Measurements from ENCODE around the gene LMTK2. TPM values are rescaled to one million over a fixed set of nuclear protein-coding genes. Genes with fewer than 3 reads are reported as not detected.

LMTK2 gene
- total RNA-seq, result 10 to 100 TPM; 15.2 to 29.3 TPM
- polyA plus RNA-seq (ENCODE audit: insufficient read length in 2 of 2), result 10 to 100 TPM; 21.9 to 22.6 TPM
- long read RNA-seq, donor 1, result 0 reads
- long read RNA-seq, donor 2, result 0 reads
- long read RNA-seq, donor 3, result 0 reads
- long read RNA-seq, donor 4, result 0 reads

DNA sequence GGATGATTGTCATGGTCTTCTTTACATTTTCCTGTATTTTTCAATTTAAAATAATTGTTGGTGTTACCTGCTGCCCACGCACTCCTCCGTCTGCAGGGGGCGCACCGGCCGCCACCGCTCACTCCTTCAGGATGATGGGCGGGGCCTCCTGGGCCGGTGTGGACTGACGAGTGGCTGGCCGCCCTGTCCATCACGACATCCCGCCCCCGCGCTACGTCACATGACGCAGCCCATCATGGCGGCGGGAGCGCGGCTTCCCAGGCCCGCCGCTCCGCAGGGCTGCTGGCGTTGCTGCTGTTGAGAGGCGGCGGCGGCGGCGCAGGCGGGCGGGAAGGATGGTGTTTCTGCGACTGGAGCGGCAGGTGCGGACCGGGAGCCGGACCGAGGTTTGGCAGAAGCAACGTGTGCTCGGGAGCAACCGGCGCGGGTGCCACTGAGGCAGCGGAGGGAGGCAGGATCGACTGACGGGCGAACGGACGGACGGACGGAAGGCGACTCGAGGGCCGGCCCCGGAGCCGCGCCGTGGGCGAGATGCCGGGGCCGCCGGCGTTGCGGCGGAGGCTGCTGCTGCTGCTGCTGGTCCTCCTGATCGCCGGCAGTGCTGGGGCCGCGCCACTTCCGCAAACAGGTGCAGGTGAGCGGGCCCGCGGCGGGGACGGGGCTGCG lies at the start of gene LMTK2:
LMTK2 (plus strand) TSS at position 216 of the 666 bp plus-strand sequence; CDS start at position 532, 316 bp downstream.
- Histone ChIP-seq H3K27ac (ENCODE audit: low read depth, low read length) (peak within 1 kb of the TSS; percentile 78), H3K27me3 (ENCODE audit: control insufficient read depth, insufficient read depth, low read length) (no peaks in the 10 kb centered on the region), H3K9me3 (ENCODE audit: control insufficient read depth, insufficient read depth, low read length) (no peaks in the 10 kb centered on the region), H3K4me3 (ENCODE audit: low read depth, low read length) (peak within 1 kb of the TSS; percentile 78), H3K36me3 (ENCODE audit: control insufficient read depth, insufficient read depth, low read length) (no peaks in the 10 kb centered on the region), H3K4me1 (ENCODE audit: control insufficient read depth, insufficient read depth, low read length) (peaks cover 3% of the 10 kb centered on the region)
- WGBS (ENCODE audit: insufficient coverage), result under 1% methylated on average over 75 of the region's 75 CpGs
- peak; percentile 75 to 98 (median 90) for DNase-seq (ENCODE audit: low read depth in 4 of 6, low spot score in 6 of 6)

- H3K4me3 ChIP-seq (ENCODE audit: low read depth, low read length), result no peak overlapping the region
- H3K4me1 ChIP-seq (ENCODE audit: control insufficient read depth, insufficient read depth, low read length), result no peaks in the 10 kb centered on the region
- H3K9me3 ChIP-seq (ENCODE audit: control insufficient read depth, insufficient read depth, low read length), result no peaks in the 10 kb centered on the region
- no peak for DNase-seq (ENCODE audit: low read depth in 4 of 6, low spot score in 6 of 6)
- no peaks in the 10 kb centered on the region for H3K27me3 ChIP-seq (ENCODE audit: control insufficient read depth, insufficient read depth, low read length)
- H3K27ac ChIP-seq (ENCODE audit: low read depth, low read length), result no peak overlapping the region
- 100% methylated on average over 2 of the region's 2 CpGs for WGBS (ENCODE audit: insufficient coverage)
- no peaks in the 10 kb centered on the region for H3K36me3 ChIP-seq (ENCODE audit: control insufficient read depth, insufficient read depth, low read length)
Observed at GRCh38 chr7:98057157-98057556, 49.5 kb upstream of the LMTK2 start.

GRCh38 chr7:98058186-98058585 lies 48.5 kb upstream of the LMTK2 start:
- DNase-seq (ENCODE audit: low read depth in 4 of 6, low spot score in 6 of 6), result no peak
- Histone ChIP-seq H3K36me3 (ENCODE audit: control insufficient read depth, insufficient read depth, low read length) (no peaks in the 10 kb centered on the region), H3K4me1 (ENCODE audit: control insufficient read depth, insufficient read depth, low read length) (no peaks in the 10 kb centered on the region), H3K4me3 (ENCODE audit: low read depth, low read length) (no peak overlapping the region), H3K27ac (ENCODE audit: low read depth, low read length) (no peak overlapping the region), H3K27me3 (ENCODE audit: control insufficient read depth, insufficient read depth, low read length) (no peaks in the 10 kb centered on the region), H3K9me3 (ENCODE audit: control insufficient read depth, insufficient read depth, low read length) (no peaks in the 10 kb centered on the region)
- WGBS (ENCODE audit: insufficient coverage), result 82% methylated on average over 10 of the region's 10 CpGs

DNA sequence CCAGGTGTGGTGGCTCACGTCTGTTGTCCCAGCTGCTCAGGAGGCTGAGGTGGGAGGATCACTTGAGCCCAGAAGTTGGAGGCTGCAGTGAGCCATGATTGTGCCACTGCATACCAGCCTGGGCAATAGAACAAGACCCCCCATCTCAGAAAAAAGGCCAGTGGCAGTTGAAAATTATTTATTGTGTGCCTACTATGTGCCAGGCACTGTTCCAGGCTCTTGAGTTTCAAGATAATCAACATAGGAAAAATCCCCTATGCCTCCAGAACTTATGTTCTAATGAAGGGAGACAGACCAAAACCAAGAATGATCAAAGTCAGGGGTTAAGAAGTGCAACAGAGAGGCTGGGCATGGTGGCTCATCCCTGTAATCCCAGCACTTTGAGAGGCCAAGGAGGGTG lies 42.4 kb upstream of the LMTK2 start:
- H3K9me3 ChIP-seq (ENCODE audit: control insufficient read depth, insufficient read depth, low read length), result no peaks in the 10 kb centered on the region
- no peaks in the 10 kb centered on the region for H3K27me3 ChIP-seq (ENCODE audit: control insufficient read depth, insufficient read depth, low read length)
- WGBS (ENCODE audit: insufficient coverage), result 100% methylated on average over 1 of the region's 1 CpG
- H3K4me3 ChIP-seq (ENCODE audit: low read depth, low read length), result no peak overlapping the region
- H3K4me1 ChIP-seq (ENCODE audit: control insufficient read depth, insufficient read depth, low read length), result no peaks in the 10 kb centered on the region
- H3K36me3 ChIP-seq (ENCODE audit: control insufficient read depth, insufficient read depth, low read length), result no peaks in the 10 kb centered on the region
- no peak for DNase-seq (ENCODE audit: low read depth in 4 of 6, low spot score in 6 of 6)
- no peak overlapping the region for H3K27ac ChIP-seq (ENCODE audit: low read depth, low read length)

DNA sequence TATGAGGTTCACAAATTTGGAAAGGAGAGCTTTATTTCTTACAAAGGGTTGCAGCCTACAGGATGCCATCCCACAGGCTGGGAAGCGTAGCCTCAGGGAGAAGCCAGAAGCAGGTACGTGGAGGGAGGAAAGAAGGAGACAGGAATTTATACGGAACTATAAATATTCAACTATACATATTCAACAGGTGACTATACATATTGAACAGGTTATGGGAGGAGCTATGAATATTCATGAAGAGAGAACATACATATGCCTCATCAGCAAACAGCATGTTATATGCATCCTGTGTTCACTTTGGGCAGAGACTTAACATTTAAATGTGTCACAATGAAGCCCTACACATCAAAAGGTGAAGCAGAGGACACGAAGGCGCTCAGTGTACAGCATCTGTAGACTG lies 40.5 kb upstream of the LMTK2 start:
- no peaks in the 10 kb centered on the region for H3K9me3 ChIP-seq (ENCODE audit: control insufficient read depth, insufficient read depth, low read length)
- no peak overlapping the region for H3K4me3 ChIP-seq (ENCODE audit: low read depth, low read length)
- 100% methylated on average over 1 of the region's 5 CpGs for WGBS (ENCODE audit: insufficient coverage)
- no peak overlapping the region for H3K27ac ChIP-seq (ENCODE audit: low read depth, low read length)
- H3K27me3 ChIP-seq (ENCODE audit: control insufficient read depth, insufficient read depth, low read length), result no peaks in the 10 kb centered on the region
- no peaks in the 10 kb centered on the region for H3K36me3 ChIP-seq (ENCODE audit: control insufficient read depth, insufficient read depth, low read length)
- no peak for DNase-seq (ENCODE audit: low read depth in 4 of 6, low spot score in 6 of 6)
- H3K4me1 ChIP-seq (ENCODE audit: control insufficient read depth, insufficient read depth, low read length), result no peaks in the 10 kb centered on the region

DNA sequence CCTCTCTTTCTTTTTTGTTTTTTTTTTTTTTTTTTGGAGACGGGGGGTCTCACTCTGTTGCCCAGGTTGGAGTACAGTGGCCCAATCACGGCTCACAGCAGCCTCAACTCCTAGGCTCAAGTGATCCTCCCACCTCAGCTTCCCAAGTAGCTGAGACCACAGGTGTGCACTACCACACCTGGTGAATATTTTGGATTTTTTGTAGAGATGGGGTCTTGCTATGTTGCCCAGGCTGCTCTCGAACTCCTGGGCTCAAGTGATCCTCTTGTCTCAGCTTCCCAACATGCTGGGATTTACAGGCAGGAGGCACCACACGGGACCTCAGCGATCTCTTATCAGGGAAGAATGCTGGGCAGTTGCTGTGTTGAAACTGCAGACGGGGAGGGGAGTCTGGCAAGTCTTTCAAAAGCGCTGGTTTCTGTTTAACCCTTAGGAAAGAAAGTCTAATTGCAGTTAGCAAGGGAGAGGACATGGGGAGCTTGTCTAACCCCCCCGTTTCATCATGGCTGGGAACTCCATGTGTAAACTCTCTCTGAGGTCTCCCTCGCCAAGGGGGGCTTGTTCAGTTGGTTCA lies 39.6 kb upstream of the LMTK2 start:
- Histone ChIP-seq H3K27ac (ENCODE audit: low read depth, low read length) (no peak overlapping the region), H3K4me1 (ENCODE audit: control insufficient read depth, insufficient read depth, low read length) (no peaks in the 10 kb centered on the region), H3K4me3 (ENCODE audit: low read depth, low read length) (no peak overlapping the region), H3K36me3 (ENCODE audit: control insufficient read depth, insufficient read depth, low read length) (no peaks in the 10 kb centered on the region), H3K27me3 (ENCODE audit: control insufficient read depth, insufficient read depth, low read length) (no peaks in the 10 kb centered on the region), H3K9me3 (ENCODE audit: control insufficient read depth, insufficient read depth, low read length) (no peaks in the 10 kb centered on the region)
- no peak for DNase-seq (ENCODE audit: low read depth in 4 of 6, low spot score in 6 of 6)
- WGBS (ENCODE audit: insufficient coverage), result 74% methylated on average over 7 of the region's 9 CpGs

- no peaks in the 10 kb centered on the region for H3K4me1 ChIP-seq (ENCODE audit: control insufficient read depth, insufficient read depth, low read length)
- no peak overlapping the region for H3K27ac ChIP-seq (ENCODE audit: low read depth, low read length)
- H3K36me3 ChIP-seq (ENCODE audit: control insufficient read depth, insufficient read depth, low read length), result no peaks in the 10 kb centered on the region
- no peaks in the 10 kb centered on the region for H3K27me3 ChIP-seq (ENCODE audit: control insufficient read depth, insufficient read depth, low read length)
- H3K4me3 ChIP-seq (ENCODE audit: low read depth, low read length), result no peak overlapping the region
- no peak for DNase-seq (ENCODE audit: low read depth in 4 of 6, low spot score in 6 of 6)
- no peaks in the 10 kb centered on the region for H3K9me3 ChIP-seq (ENCODE audit: control insufficient read depth, insufficient read depth, low read length)
- WGBS (ENCODE audit: insufficient coverage), result 96% methylated on average over 5 of the region's 14 CpGs
Observed at GRCh38 chr7:98073047-98073446, 33.6 kb upstream of the LMTK2 start.

DNA sequence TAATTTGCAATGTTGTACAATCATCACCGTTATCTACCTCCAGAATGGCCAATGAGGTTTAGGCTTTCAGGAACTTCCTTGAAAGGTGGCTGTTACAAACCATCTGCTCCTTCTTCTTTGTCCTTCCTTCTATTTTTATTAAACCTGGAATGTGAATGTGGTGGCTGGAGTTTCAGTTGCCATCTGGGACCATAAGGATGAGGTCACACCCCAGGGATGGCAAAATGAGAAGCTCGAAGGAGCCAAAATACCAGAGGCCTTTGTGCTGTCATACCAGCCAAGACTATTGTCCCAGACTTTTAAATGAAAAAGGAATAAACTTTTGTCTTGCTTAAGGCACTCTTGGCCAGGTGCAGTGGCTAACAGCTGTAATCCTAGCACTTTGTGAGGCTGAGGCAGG lies 30.9 kb upstream of the LMTK2 start:
- Histone ChIP-seq H3K27me3 (ENCODE audit: control insufficient read depth, insufficient read depth, low read length) (no peaks in the 10 kb centered on the region), H3K9me3 (ENCODE audit: control insufficient read depth, insufficient read depth, low read length) (no peaks in the 10 kb centered on the region), H3K27ac (ENCODE audit: low read depth, low read length) (no peak overlapping the region), H3K4me1 (ENCODE audit: control insufficient read depth, insufficient read depth, low read length) (no peaks in the 10 kb centered on the region), H3K36me3 (ENCODE audit: control insufficient read depth, insufficient read depth, low read length) (no peaks in the 10 kb centered on the region), H3K4me3 (ENCODE audit: low read depth, low read length) (no peak overlapping the region)
- 86% methylated on average over 1 of the region's 2 CpGs for WGBS (ENCODE audit: insufficient coverage)
- no peak for DNase-seq (ENCODE audit: low read depth in 4 of 6, low spot score in 6 of 6)

GRCh38 chr7:98077762-98078161 lies 28.9 kb upstream of the LMTK2 start:
- no peaks in the 10 kb centered on the region for H3K4me1 ChIP-seq (ENCODE audit: control insufficient read depth, insufficient read depth, low read length)
- H3K9me3 ChIP-seq (ENCODE audit: control insufficient read depth, insufficient read depth, low read length), result no peaks in the 10 kb centered on the region
- H3K36me3 ChIP-seq (ENCODE audit: control insufficient read depth, insufficient read depth, low read length), result no peaks in the 10 kb centered on the region
- no peak for DNase-seq (ENCODE audit: low read depth in 4 of 6, low spot score in 6 of 6)
- 67% methylated on average over 1 of the region's 3 CpGs for WGBS (ENCODE audit: insufficient coverage)
- no peak overlapping the region for H3K4me3 ChIP-seq (ENCODE audit: low read depth, low read length)
- H3K27me3 ChIP-seq (ENCODE audit: control insufficient read depth, insufficient read depth, low read length), result no peaks in the 10 kb centered on the region
- no peak overlapping the region for H3K27ac ChIP-seq (ENCODE audit: low read depth, low read length)
